GM12874 (cell line): Measurements from ENCODE around the gene ITPR1.

Source experiments
- CTCF ChIP-seq: IDR thresholded peaks from 2 replicates; pipeline ENCODE4 v1.5.1; 2011; ENCODE audit warnings: low read depth, mild to moderate bottlenecking, control low read depth, low read length, moderate library complexity; ENCODE audit not compliant: insufficient read depth

The ITPR1 gene

GRCh38 chr3:4841225-4841624 is 348.1 kb downstream of the ITPR1 start:
- no peak for TF ChIP-seq CTCF

- TF ChIP-seq CTCF: no peak
Observed at GRCh38 chr3:4841776-4842440, 348.8 kb downstream of the ITPR1 start.

GRCh38 chr3:4843619-4844018 is 350.5 kb downstream of the ITPR1 start:
- TF ChIP-seq CTCF: no peak

- no peak for TF ChIP-seq CTCF
Observed at GRCh38 chr3:4845882-4846281, 352.7 kb downstream of the ITPR1 start.

- TF ChIP-seq CTCF: no peak
Observed at GRCh38 chr3:4846543-4846942, 353.4 kb downstream of the ITPR1 start.

GRCh38 chr3:4848176-4848825 is 355.2 kb downstream of the ITPR1 start:
- TF ChIP-seq CTCF: no peak

GRCh38 chr3:4849136-4849535 is 356.0 kb downstream of the ITPR1 start:
- no peak for TF ChIP-seq CTCF
